ENCODE measurements around the gene KCTD21.
"Not testable (repeated sequence)": the region's sequence is repeated elsewhere in the genome, so short reads cannot be mapped to it uniquely, and the experiment has no call there.

GRCh38 chr11:78233046-78233445, 44.6 kb upstream of the KCTD21 start:
- TF ChIP-seq POLR2AphosphoS5 (IDR thresholded peaks at IDR 0.05; ENCODE audit: borderline replicate concordance, low read depth, low read length); EZH2 (IDR thresholded peaks at IDR 0.05); FOXP2 (optimal IDR thresholded peaks at IDR 0.05; ENCODE audit: control extremely low read depth, extremely low read length, insufficient read depth): not testable (repeated sequence)
